HepG2 (cell line): Measurements from ENCODE around the gene COL27A1. TPM values are rescaled to one million over a fixed set of nuclear protein-coding genes. Genes with fewer than 3 reads are reported as not detected.

ENCODE experiments used
- BHLHE40 ChIP-seq: IDR thresholded peaks from 2 replicates; pipeline ENCODE4 v1.6.1; 2011; ENCODE audit warnings: low read length, improper control_type of control experiment
- EED ChIP-seq: sonication (generic); formaldehyde crosslinking; IDR thresholded peaks from 2 replicates; pipeline ENCODE4 v1.5.0; 2020; ENCODE audit warnings: mild to moderate bottlenecking, missing genetic modification reagents
- GPBP1L1 ChIP-seq: sonication (generic); formaldehyde crosslinking; IDR thresholded peaks from 2 replicates; pipeline ENCODE4 v1.5.0; 2020; ENCODE audit warnings: mild to moderate bottlenecking, missing genetic modification reagents
- HDAC1 ChIP-seq: sonication (generic); formaldehyde crosslinking; IDR thresholded peaks from 2 replicates; pipeline ENCODE4 v1.5.1; 2020; ENCODE audit warnings: mild to moderate bottlenecking, missing genetic modification reagents
- HMGXB3 ChIP-seq: sonication (generic); formaldehyde crosslinking; IDR thresholded peaks from 2 replicates; pipeline ENCODE4 v1.4.0; 2020; ENCODE audit warnings: missing genetic modification reagents, borderline replicate concordance
- MED13 ChIP-seq: sonication (generic); formaldehyde crosslinking; IDR thresholded peaks from 2 replicates; pipeline ENCODE4 v1.5.0; 2020; ENCODE audit warnings: missing genetic modification reagents
- MED8 ChIP-seq: sonication (generic); formaldehyde crosslinking; IDR thresholded peaks from 2 replicates; pipeline ENCODE4 v1.8.1; 2023; ENCODE audit warnings: mild to moderate bottlenecking, missing genetic modification reagents; ENCODE audit not compliant: insufficient replicate concordance
- NRL ChIP-seq: sonication (generic); formaldehyde crosslinking; IDR thresholded peaks from 2 replicates; pipeline ENCODE4 v1.5.0; 2020; ENCODE audit warnings: missing genetic modification reagents, mild to moderate bottlenecking, moderate library complexity, borderline replicate concordance
- SMAD9 ChIP-seq: sonication (generic); formaldehyde crosslinking; IDR thresholded peaks from 2 replicates; pipeline ENCODE4 v1.5.1; 2020; ENCODE audit warnings: mild to moderate bottlenecking, missing genetic modification reagents
- SP5 ChIP-seq: IDR thresholded peaks from 2 replicates; pipeline ENCODE4 v1.6.1; 2016; ENCODE audit warnings: low read depth, borderline replicate concordance
- XRCC5 ChIP-seq: fragments of 200-400 bp; formaldehyde crosslinking; optimal IDR thresholded peaks from 2 replicates; pipeline ENCODE3; 2017; ENCODE audit warnings: mild to moderate bottlenecking, low read length
- ZNF3 ChIP-seq: IDR thresholded peaks from 2 replicates; pipeline ENCODE4 v1.7.0; 2017; ENCODE audit warnings: inconsistent platforms
- ZNF629 ChIP-seq: sonication (generic); formaldehyde crosslinking; conservative IDR thresholded peaks from 2 replicates; pipeline ENCODE4 v1.5.0; 2020; ENCODE audit warnings: missing genetic modification reagents
- polyA plus RNA-seq, 8 experiments: library from polyadenylated mRNA; depleted of rRNA in 3 of 8; stranded (reverse) in 7 of 8; unstranded in 1 of 8; fragments of >200 nt; fragmentation: Illumina TruSeq in 4 of 8; extraction: Trizol in 4 of 8; gene quantifications; 2 replicates each; pipeline versions ENCODE4 v1.2.1 to v1.2.3, GENCODE V29; 2011 to 2016; ENCODE audit warnings: low read depth in 4 of 8, missing spikeins in 1 of 8, mixed read lengths in 1 of 8; ENCODE audit not compliant: insufficient read depth in 1 of 8
- total RNA-seq, 5 experiments: library from RNA; depleted of rRNA; stranded (reverse); fragments of >200 nt; fragmentation: Illumina TruSeq; extraction: Trizol; gene quantifications; 2 replicates each; pipeline ENCODE4 v1.2.3, GENCODE V29; 2016; ENCODE audit warnings: low read depth in 1 of 5
- TF ChIP-seq, protein P1 (sequence below): sonication (generic); formaldehyde crosslinking; conservative IDR thresholded peaks from 2 replicates; pipeline ENCODE4 v1.4.0; 2020; ENCODE audit warnings: missing genetic modification reagents
- TF ChIP-seq, protein P2 (sequence below): sonication (generic); formaldehyde crosslinking; IDR thresholded peaks from 2 replicates; pipeline ENCODE4 v1.5.1; 2020; ENCODE audit warnings: mild to moderate bottlenecking, missing genetic modification reagents, borderline replicate concordance

COL27A1 gene
- total and polyA plus RNA-seq, 2 of the 13 experiments (the other 11 are each of a cell fraction or from before 2014, with no cell fraction given), result 71.3 to 89.1 TPM

GRCh38 chr9:114223564-114224246 is 68.4 kb downstream of the COL27A1 start (continued):
- TF ChIP-seq, protein P1, sequence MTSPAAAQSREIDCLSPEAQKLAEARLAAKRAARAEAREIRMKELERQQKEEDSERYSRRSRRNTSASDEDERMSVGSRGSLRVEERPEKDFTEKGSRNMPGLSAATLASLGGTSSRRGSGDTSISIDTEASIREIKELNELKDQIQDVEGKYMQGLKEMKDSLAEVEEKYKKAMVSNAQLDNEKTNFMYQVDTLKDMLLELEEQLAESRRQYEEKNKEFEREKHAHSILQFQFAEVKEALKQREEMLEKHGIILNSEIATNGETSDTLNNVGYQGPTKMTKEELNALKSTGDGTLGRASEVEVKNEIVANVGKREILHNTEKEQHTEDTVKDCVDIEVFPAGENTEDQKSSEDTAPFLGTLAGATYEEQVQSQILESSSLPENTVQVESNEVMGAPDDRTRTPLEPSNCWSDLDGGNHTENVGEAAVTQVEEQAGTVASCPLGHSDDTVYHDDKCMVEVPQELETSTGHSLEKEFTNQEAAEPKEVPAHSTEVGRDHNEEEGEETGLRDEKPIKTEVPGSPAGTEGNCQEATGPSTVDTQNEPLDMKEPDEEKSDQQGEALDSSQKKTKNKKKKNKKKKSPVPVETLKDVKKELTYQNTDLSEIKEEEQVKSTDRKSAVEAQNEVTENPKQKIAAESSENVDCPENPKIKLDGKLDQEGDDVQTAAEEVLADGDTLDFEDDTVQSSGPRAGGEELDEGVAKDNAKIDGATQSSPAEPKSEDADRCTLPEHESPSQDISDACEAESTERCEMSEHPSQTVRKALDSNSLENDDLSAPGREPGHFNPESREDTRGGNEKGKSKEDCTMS (CRISPR knock-in tag), result no peak
- no peak for TF ChIP-seq MED8 (CRISPR knock-in tag)
- TF ChIP-seq GPBP1L1 (CRISPR knock-in tag), result no peak
- TF ChIP-seq, protein P2, sequence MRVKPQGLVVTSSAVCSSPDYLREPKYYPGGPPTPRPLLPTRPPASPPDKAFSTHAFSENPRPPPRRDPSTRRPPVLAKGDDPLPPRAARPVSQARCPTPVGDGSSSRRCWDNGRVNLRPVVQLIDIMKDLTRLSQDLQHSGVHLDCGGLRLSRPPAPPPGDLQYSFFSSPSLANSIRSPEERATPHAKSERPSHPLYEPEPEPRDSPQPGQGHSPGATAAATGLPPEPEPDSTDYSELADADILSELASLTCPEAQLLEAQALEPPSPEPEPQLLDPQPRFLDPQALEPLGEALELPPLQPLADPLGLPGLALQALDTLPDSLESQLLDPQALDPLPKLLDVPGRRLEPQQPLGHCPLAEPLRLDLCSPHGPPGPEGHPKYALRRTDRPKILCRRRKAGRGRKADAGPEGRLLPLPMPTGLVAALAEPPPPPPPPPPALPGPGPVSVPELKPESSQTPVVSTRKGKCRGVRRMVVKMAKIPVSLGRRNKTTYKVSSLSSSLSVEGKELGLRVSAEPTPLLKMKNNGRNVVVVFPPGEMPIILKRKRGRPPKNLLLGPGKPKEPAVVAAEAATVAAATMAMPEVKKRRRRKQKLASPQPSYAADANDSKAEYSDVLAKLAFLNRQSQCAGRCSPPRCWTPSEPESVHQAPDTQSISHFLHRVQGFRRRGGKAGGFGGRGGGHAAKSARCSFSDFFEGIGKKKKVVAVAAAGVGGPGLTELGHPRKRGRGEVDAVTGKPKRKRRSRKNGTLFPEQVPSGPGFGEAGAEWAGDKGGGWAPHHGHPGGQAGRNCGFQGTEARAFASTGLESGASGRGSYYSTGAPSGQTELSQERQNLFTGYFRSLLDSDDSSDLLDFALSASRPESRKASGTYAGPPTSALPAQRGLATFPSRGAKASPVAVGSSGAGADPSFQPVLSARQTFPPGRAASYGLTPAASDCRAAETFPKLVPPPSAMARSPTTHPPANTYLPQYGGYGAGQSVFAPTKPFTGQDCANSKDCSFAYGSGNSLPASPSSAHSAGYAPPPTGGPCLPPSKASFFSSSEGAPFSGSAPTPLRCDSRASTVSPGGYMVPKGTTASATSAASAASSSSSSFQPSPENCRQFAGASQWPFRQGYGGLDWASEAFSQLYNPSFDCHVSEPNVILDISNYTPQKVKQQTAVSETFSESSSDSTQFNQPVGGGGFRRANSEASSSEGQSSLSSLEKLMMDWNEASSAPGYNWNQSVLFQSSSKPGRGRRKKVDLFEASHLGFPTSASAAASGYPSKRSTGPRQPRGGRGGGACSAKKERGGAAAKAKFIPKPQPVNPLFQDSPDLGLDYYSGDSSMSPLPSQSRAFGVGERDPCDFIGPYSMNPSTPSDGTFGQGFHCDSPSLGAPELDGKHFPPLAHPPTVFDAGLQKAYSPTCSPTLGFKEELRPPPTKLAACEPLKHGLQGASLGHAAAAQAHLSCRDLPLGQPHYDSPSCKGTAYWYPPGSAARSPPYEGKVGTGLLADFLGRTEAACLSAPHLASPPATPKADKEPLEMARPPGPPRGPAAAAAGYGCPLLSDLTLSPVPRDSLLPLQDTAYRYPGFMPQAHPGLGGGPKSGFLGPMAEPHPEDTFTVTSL (CRISPR knock-in tag), result 0 out of 2 replicates have a peak, but pooled peaks have one; percentile 21
- TF ChIP-seq EED (CRISPR knock-in tag), result no peak
- TF ChIP-seq NRL (CRISPR knock-in tag), result no peak
- TF ChIP-seq MED13 (CRISPR knock-in tag), result no peak
- peak; percentile 90 for TF ChIP-seq ZNF629
- TF ChIP-seq BHLHE40, result no peak
- TF ChIP-seq ZNF3 (CRISPR knock-in tag), result 0 out of 2 replicates have a peak, but pooled peaks have one; percentile 53
- TF ChIP-seq SP5, result no peak
- TF ChIP-seq HDAC1 (CRISPR knock-in tag), result 0 out of 2 replicates have a peak, but pooled peaks have one; percentile 33
- no peak for TF ChIP-seq HMGXB3 (CRISPR knock-in tag)
- TF ChIP-seq SMAD9 (CRISPR knock-in tag), result no peak
- peak; percentile 17 for TF ChIP-seq XRCC5
